T-helper 1 cell (primary cell): ENCODE data around the gene ANKRD35.
"Not testable (repeated sequence)": the region's sequence is repeated elsewhere in the genome, so short reads cannot be mapped to it uniquely, and the experiment has no call there.

ENCODE experiments used
- DNase-seq, 5 donors: peaks; one replicate each; pipeline ENCODE4 v3.0.0-alpha.2; 2012 to 2020

Gene ANKRD35

DNA sequence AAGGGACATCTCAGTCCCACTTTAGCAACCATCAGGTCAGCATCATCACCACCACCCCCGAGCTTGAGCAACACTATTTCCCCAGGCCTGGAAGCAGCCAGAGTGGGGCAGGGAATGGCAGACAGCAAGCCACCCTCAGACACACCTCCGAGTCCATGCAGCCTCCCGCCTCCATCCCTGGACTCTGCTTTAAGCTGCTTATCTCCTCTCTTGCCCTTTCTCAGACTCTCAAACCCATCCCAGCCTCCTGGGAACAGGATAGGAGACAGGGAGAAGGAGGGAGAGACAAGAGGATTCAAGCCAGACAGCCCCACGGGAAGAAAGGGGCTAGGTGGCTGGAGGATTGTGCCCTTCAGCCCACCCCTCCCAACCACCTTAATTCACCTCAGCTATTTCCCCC is 28.5 kb downstream of the ANKRD35 start:
- no peak for DNase-seq

GRCh38 chr1:145855426-145855948 is 30.2 kb downstream of the ANKRD35 start:
- no peak for DNase-seq

DNA sequence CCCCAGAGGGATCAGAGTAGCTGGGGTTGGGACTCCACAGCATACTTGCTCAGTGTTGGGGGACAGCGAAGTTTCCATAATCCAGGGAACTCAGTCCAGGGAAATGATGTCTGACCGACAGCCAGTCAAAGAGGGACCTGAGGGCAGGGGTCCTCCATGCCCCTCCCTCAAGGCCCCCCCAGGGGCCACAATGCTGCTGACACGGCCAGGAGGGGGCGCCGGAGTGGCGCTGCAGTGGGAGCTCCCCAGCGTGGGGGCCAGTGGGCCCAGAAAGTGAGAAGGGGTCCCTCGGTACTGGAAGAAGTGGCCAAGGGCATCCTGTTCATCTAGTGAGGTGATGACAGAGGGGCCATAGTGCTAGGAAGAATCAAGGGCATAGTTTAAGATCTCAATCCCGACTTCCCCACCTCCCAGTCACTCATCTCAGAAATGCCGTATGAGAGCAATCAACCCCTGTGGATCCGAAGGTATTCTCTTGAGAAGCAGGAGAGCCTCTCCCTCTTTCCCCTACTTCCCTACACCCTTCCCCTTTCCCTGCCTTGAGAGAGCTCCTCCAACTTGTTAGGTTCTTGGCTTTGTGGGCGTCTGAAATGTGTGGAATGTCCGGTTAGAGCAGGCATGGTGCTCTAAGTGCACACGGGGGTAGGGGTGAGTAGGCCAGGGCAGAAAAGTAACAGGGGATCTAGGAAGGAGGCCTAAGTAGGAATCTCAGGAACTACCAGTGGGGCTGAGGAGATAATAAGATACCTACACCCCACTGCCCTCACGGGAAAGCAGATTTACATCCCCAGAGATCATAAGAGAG is 36.1 kb downstream of the ANKRD35 start:
- no peak for DNase-seq

GRCh38 chr1:145847827-145848226 is 37.8 kb downstream of the ANKRD35 start:
- no peak for DNase-seq

DNA sequence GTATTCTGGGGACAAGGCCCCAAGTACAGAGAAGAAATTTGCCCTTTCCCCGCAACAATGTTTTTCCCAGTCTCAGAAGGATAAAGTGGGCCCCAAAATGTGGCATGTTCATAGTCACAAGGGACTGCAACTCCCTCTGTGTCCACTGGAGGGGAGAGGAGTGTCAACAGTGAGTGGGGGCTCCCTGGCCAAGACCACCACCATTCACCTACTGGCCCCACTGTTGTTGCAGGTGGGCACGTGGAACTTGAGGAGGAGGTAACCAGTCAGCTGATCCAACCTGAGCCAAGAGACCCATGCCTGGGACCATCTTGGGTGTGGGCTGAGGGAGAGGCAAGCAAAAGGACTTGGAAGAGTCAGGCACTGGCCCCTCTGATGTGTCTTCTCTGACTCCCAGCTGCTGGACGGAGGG is 39.5 kb downstream of the ANKRD35 start:
- peak in 3 of 5 donors; percentile 10 to 33 (median 21) for DNase-seq

DNA sequence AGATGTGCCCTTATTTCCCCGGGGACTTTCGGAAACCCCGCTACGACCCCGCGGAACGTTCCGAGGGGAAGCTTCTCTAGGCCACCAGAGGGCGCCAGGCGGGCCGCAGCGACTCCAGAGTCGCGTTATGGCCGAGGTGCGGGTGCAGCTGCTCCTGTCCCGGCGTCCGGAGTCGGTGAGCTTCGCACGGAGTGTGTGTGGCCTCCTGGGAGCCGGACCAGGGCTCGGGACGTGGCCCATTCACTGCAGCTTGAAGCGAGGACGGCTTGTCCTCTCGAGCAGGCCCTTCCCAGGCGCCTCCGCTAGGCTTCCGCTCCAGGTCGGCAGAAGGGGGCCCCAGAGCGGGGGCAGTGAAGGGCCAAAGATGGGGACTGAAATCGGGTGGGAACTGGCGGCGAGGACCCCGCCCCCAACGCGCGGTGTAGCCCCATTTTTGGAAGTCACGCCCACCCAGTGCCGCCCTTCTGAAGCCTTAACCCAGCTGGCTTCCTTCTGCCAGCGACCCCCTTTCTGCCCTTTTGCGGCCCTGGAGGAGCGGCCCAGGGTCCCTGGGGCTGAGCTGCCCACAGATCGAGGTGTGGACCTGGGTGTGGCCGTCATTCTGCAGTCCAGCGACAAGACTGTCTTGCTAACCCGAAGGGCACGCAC is 40.0 kb downstream of the ANKRD35 start, which contains the start of gene NUDT17:
NUDT17 (plus strand) TSS at position 117 of the 648 bp plus-strand sequence; CDS start at position 128, 11 bp downstream.
- DNase-seq, result peak; percentile 56 to 75 (median 68)

DNA sequence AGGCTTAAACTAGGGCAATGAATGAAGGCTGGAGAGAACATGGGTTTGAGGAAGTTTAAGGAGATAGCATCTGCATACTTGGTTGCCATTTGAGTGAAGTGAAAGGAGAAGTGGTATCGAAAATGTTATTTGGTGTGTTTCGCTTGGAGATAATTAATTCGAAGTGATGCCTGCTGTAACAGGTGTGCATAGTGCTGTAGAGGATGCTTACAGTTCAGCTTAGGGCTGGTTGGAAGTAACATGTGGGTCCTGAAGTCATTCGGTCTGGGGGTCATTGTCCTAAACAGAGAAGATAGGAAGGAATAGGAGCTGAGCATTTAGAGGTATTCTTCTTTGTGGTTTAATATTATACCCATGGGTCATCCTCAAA is 40.5 kb downstream of the ANKRD35 start:
- DNase-seq, result no peak

- no peak for DNase-seq
These were observed 42.6 kb downstream of the ANKRD35 start for GRCh38 chr1:145843031-145843430.

DNA sequence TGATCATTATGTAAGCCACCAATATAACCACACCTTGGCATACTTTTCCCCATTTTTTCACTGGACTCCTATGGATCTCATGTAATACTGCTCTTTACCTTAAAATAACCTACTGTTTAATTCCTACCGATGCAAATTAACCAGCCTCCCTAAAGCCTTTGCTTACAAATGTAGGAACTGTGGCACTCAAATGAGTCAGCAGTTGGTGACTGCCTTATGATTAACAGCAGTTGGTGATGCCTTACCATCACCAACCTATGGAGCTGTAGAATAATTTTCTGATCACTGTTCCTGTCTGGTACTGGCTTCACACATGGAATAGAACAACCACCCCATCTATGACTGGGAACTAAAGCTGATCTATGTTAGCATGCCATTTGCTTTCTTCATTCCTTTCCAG is 48.0 kb downstream of the ANKRD35 start:
- no peak for DNase-seq

DNA sequence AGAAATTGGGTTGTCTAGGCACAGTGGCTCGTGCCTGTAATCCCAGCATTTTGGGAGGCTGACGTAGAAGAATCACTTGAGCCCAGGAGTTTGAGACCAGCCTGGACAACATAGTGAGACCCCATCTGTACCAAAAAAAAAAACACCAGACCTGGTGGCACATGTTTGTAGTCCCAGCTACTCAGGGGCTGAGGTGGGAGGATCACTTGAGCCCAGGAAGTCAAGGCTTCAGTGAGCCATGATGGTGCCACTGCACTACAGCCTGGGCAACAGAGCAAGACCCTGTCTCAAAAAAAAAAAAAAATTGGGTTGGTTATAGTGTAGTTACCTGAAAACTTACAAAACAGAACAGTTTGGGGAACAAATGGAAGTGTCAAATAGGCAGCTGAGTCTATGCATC is 54.9 kb downstream of the ANKRD35 start:
- not testable (repeated sequence) for DNase-seq

DNA sequence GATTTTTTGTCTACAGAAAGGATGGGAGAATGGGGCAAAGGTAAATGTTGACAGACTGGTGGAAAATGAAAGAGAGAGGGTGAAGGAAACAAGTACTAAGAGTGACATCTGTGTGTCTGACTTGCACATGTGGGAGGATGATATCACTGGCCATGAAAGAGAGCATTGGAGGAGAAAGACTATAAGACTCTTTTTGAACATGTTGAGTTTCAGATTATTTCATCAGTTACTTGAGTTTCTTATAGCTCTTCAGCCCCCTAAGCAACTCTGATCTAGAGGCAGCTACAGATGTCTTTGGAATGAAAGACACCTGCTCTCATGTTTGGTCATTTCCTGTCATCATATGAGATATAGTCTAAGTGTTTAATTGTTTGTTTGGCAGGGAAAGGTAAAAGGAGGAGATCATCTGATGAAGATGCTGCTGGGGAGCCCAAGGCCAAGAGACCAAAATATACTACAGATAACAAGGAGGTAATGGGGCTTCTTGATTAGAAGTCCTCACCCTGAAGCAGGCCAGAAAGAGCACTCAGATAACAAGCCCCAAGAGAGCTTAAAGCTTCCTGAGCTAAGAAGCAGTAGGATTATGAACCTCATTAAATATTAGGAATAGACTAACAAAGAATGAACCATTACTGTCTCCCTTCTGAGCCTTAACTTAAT is 57.2 kb downstream of the ANKRD35 start:
- peak in 1 of 5 donors; percentile 45 for DNase-seq

DNA sequence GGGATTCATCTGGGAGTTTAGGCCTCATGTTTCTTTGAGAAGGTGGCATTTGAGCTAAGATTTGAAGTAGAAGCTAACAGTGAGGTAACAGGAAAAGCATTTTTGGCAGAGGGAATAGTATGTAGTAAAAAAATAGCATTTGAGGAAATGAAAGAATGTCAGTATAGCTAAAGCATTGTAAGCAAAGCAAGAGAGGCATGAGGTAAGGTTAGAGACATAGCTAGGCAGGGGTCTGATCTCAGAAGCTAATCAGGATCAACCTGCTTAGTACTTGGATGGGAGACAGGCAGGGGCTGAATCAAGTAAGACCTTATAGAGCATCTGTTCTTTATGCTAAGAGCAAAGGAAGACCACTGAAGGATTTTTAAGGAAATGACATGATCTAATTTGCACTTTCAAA is 57.7 kb downstream of the ANKRD35 start:
- DNase-seq, result no peak

DNA sequence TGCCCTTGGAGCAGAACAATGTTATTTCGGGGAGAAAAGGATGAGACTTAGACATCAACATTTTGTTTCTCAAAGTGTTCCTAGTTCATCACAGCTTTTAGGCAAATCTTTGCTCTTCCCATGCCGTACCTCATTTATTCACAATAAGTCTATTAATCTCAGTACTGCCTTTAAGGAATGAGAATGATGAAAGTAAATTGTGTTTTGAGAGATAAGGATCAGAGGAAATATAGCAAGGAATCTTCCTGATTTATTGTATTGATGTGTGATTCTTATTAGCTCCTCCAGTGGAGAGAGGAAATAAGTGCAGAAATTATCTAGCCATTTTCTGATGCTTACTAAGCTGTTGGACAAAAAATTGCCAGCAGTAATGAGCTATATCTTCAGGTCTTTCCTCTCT is 59.6 kb downstream of the ANKRD35 start:
- DNase-seq, result no peak

- peak in 1 of 5 donors; percentile 8 for DNase-seq
These were observed 61.2 kb downstream of the ANKRD35 start for GRCh38 chr1:145824499-145824842.

DNA sequence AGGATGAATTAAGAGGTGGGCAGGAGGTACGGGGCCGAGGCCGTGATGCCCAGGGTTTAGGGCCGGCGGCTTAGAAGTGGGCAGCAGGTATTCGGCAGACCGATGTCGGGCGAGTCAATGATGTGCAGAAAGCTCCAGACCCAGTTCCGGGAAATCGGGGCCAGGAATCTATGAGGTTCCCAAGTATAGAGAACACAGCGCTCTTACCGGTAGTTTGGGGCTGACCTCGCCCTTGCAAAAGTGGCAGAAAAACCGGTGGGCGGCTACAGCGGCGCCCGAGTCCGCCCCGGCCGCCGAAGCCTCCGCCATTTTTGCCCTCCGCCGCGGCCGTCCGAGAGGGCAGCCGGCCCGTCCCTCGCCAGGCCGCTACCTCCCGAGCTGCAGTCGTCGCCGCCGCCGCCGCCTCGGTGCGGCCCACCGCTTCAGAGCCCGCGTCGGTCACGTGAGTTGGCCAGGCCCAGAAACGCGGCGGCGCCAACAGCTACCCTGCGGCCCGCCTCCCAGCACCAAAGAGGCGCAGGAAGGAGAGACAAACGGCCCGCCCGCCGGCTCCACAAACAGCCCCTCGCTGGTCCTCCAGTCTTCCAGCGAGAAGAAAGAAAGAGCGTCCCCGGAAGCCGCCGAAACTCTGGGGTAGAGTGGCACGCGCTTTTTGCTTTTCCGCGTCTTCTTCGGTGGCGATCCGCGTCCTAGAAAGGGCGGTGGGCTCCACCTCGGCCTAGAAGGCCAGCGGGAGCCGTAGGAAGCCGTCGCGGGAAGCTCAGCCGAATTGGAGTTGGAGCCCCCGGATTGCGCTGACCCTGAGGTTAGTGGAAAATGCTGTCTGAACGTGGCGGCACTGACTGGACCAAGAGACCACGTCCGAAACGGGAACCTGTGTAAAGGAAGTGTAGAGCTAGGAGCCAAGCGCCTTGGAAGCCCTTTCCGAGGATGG is 61.8 kb downstream of the ANKRD35 start, which contains the start of the genes POLR3C and RNF115:
POLR3C (plus strand) TSS at position 636 of the 934 bp plus-strand sequence. CDS start 1,577 bp downstream, outside the sequence.
RNF115 (minus strand) TSS at position 531 of the 934 bp plus-strand sequence; CDS start at position 309, 222 bp downstream.
- peak; percentile 69 to 91 (median 80) for DNase-seq

DNA sequence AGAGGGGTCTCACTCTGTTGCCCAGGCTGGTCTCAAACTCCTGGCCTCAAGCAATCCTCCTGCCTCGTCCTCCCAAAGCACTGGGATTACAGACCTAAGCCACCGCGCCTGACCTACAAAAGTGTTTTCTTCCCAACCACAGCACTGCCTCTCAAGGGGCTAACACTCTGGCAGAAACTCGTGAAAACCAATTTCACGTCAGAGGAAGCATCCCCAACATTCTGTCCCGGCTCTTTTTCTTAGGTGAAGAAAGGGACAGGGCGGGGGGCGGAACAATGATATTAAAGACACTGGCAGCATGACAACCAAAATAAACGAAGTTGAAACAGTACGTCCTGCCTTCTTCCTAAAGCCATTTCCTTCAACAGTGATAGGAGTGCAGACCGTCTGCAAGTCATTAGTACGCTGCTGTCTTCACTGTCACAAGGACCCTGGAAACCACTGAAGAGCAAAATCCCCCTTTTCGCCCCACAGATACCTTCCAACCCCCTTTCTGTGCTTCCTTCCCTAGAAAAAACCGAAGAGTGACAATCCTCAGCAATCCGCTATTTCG is 62.8 kb downstream of the ANKRD35 start:
- not testable (repeated sequence) for DNase-seq

GRCh38 chr1:145818095-145818494 is 67.6 kb downstream of the ANKRD35 start:
- DNase-seq, result not testable (repeated sequence)
